Endothelial cell of umbilical vein (primary cell): ENCODE measurements around the gene RNASE7. TPM values are rescaled to one million over a fixed set of nuclear protein-coding genes. Genes with fewer than 3 reads are reported as not detected.

Source experiments
- BruUV-seq: library from RNA; stranded (reverse); fragments of 400-500 nt; replicated peaks from 2 replicates; lab custom pipeline; 2021; lab: Mats Ljungman, UMichigan
- CTCF ChIA-PET: fragments of 300-600, 350-600 bp; sonication (Branson Sonifier 250); formaldehyde crosslinking; loops from one replicate; lab custom pipeline; 2021; ENCODE audit warnings: antibody characterized with exemption, inconsistent platforms; lab: Charles Lee
- POLR2A ChIA-PET: fragments of 300-600, 350-600 bp; sonication (Branson Sonifier 250); formaldehyde crosslinking; loops from one replicate; lab custom pipeline; 2021; ENCODE audit warnings: antibody characterized with exemption, inconsistent platforms; lab: Charles Lee
- DNase-seq: peaks from one replicate; pipeline ENCODE4 v3.0.0-alpha.2; 2011; ENCODE audit warnings: low read depth, low spot score
- FAIRE-seq: peaks from 2 replicates; lab custom pipeline; 2011; peaks lifted over from hg19 to GRCh38; lab: Jason Lieb, UNC
- H2AFZ ChIP-seq: 2 replicates; pipeline ENCODE4 v1.6.0; 2012; ENCODE audit warnings: low read depth, low read length, control low read depth, inconsistent platforms
- H3K27ac ChIP-seq: 2 replicates; pipeline ENCODE4 v1.5.1; 2011; ENCODE audit warnings: low read depth, mild to moderate bottlenecking, control low read depth, low read length, moderate library complexity; ENCODE audit not compliant: insufficient read depth
- H3K27me3 ChIP-seq, 2 experiments: 2 replicates each; pipeline versions ENCODE4 v1.6.0 to v1.6.1; 2011; ENCODE audit warnings: low read length in 2 of 2, mixed read lengths in 1 of 2; ENCODE audit not compliant: control insufficient read depth in 2 of 2, insufficient read depth in 2 of 2
- H3K36me3 ChIP-seq, 2 experiments: 2 replicates in 1 of 2; 3 replicates in 1 of 2; pipeline ENCODE4 v1.5.1; 2011; ENCODE audit warnings: low read length in 2 of 2, mild to moderate bottlenecking in 1 of 2, moderate library complexity in 1 of 2; ENCODE audit not compliant: control insufficient read depth in 2 of 2, insufficient read depth in 2 of 2; ENCODE audit errors: extremely low read depth in 1 of 2
- H3K4me1 ChIP-seq: 3 replicates; pipeline ENCODE4 v1.5.1; 2011; ENCODE audit warnings: mild to moderate bottlenecking, low read length; ENCODE audit not compliant: control insufficient read depth, insufficient read depth; ENCODE audit errors: extremely low read depth
- H3K4me2 ChIP-seq: 2 replicates; pipeline ENCODE4 v1.6.1; 2011; ENCODE audit warnings: low read length, control low read depth, mixed read lengths; ENCODE audit not compliant: insufficient read depth
- H3K4me3 ChIP-seq, 3 experiments: fragments of 200-600 bp in 1 of 3; sonication (generic), shearing (Covaris generic) in 1 of 3; replicated peaks in 1 of 3; 2 replicates each; pipeline ENCODE4 v1.5.1; 2011 to 2016; ENCODE audit warnings: control low read depth in 3 of 3, low read length in 3 of 3, mild to moderate bottlenecking in 2 of 3, inconsistent platforms in 1 of 3, low read depth in 1 of 3, moderate library complexity in 1 of 3; ENCODE audit not compliant: insufficient read depth in 1 of 3
- H3K79me2 ChIP-seq: 2 replicates; pipeline ENCODE4 v1.6.0; 2012; ENCODE audit warnings: low read length, inconsistent platforms; ENCODE audit not compliant: control insufficient read depth, insufficient read depth
- H3K9ac ChIP-seq: replicated peaks from 2 replicates; pipeline ENCODE3; 2011; ENCODE audit warnings: low read length, control low read depth; ENCODE audit not compliant: insufficient read depth; ENCODE audit errors: extremely low read depth
- H3K9me1 ChIP-seq: replicated peaks from 3 replicates; pipeline ENCODE4 v1.6.0; 2011; ENCODE audit warnings: mild to moderate bottlenecking, low read length; ENCODE audit not compliant: control insufficient read depth, insufficient read depth; ENCODE audit errors: extremely low read depth
- H3K9me3 ChIP-seq: replicated peaks from 2 replicates; pipeline ENCODE4 v1.5.1; 2012; ENCODE audit warnings: low read length, inconsistent platforms; ENCODE audit not compliant: control insufficient read depth, insufficient read depth
- H4K20me1 ChIP-seq: replicated peaks from 2 replicates; pipeline ENCODE3; 2011; ENCODE audit warnings: mild to moderate bottlenecking, low read length; ENCODE audit not compliant: control insufficient read depth, insufficient read depth; ENCODE audit errors: extremely low read depth
- EZH2 ChIP-seq: IDR thresholded peaks from 2 replicates; pipeline ENCODE4 v1.6.1; 2012; ENCODE audit warnings: borderline replicate concordance, low read depth, mild to moderate bottlenecking, moderate library complexity, low read length, inconsistent platforms; ENCODE audit not compliant: severe bottlenecking
- FOS ChIP-seq: IDR thresholded peaks from 2 replicates; pipeline ENCODE4 v1.6.1; 2011; ENCODE audit warnings: mild to moderate bottlenecking, low read length, moderate library complexity, borderline replicate concordance; ENCODE audit not compliant: insufficient read depth
- GATA2 ChIP-seq: IDR thresholded peaks from 2 replicates; pipeline ENCODE4 v1.7.0; 2011; ENCODE audit warnings: low read depth, mild to moderate bottlenecking, moderate library complexity, mixed read lengths, low read length; ENCODE audit not compliant: insufficient read length, insufficient read depth
- JUN ChIP-seq: IDR thresholded peaks from 2 replicates; pipeline ENCODE4 v1.6.1; 2011; ENCODE audit warnings: borderline replicate concordance, low read depth; ENCODE audit not compliant: insufficient read length, insufficient read depth
- MYC ChIP-seq: IDR thresholded peaks from one replicate; pipeline ENCODE4 v1.6.1; 2011; ENCODE audit warnings: mild to moderate bottlenecking, low read depth, low read length
- POLR2A ChIP-seq: IDR thresholded peaks from 2 replicates; pipeline ENCODE4 v1.6.1; 2012; ENCODE audit warnings: low read depth, mild to moderate bottlenecking, control low read depth, low read length
- POLR2AphosphoS5 ChIP-seq: IDR thresholded peaks from 2 replicates; pipeline ENCODE4 v1.6.1; 2012; ENCODE audit warnings: low read depth, mild to moderate bottlenecking, control low read depth, low read length, moderate library complexity; ENCODE audit not compliant: insufficient read depth
- dilution Hi-C: fragments of 300-500 bp; cut with MboI; formaldehyde crosslinking; loops from one replicate; pipeline ENCODE4 v1.15.0; 2019; ENCODE audit warnings: low sequenced_read_pairs; ENCODE audit not compliant: extremely low pct_ligation_motif_present
- intact Hi-C: fragments of 100-400 bp; cut with micrococcal nuclease; formaldehyde crosslinking; loops from one replicate; pipeline ENCODE4 v1.10.0; 2022
- polyA plus RNA-seq, 4 experiments: library from polyadenylated mRNA; depleted of rRNA in 3 of 4; stranded (reverse) in 3 of 4; unstranded in 1 of 4; fragments of >200 nt; gene quantifications; 2 replicates each; pipeline versions ENCODE4 v1.2.1 to v1.2.3, GENCODE V29; 2011 to 2012; ENCODE audit warnings: missing spikeins in 1 of 4
- total RNA-seq: library from RNA; stranded (reverse); gene quantifications from 2 replicates; pipeline ENCODE4 v1.2.3, GENCODE V29; 2021
- TF ChIP-seq, protein P1 (sequence below): IDR thresholded peaks from 2 replicates; pipeline ENCODE4 v1.6.1; 2011; ENCODE audit not compliant: insufficient read depth, insufficient read length
- TF ChIP-seq, protein P2 (sequence below), 2 donors: IDR thresholded peaks; 1 replicate in 1 of 2; 2 replicates in 1 of 2; pipeline ENCODE4 v1.5.1; 2011; ENCODE audit warnings: low read length in 2 of 2, mild to moderate bottlenecking in 2 of 2, moderate library complexity in 2 of 2, control low read depth in 1 of 2, inconsistent platforms in 1 of 2, low read depth in 1 of 2; ENCODE audit not compliant: insufficient read depth in 1 of 2; ENCODE audit errors: extremely low read depth in 1 of 2

Gene RNASE7
- total and polyA plus RNA-seq, 2 donors (not counting 3 experiments of a cell fraction or from before 2014, with no cell fraction given): not detected

DNA sequence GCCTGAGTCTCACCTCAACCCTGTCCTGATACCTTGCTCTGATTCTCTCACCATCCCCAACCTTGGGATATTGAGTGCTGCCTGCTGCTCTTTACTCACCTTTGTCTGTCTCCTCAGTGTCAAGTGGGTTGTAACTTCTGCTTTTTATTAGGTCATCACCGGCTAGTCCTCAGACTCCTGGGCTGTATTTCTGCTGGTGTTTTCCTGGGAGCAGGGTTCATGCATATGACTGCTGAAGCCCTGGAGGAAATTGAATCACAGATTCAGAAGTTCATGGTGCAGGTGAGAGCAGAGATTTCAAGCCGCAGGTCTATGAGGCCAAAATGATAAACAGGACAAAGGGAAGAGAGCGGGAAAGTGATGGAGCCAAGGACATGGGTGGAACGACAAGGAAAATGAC, 42.6 kb upstream of the RNASE7 start:
- Histone ChIP-seq H3K79me2 (no peaks in the 10 kb centered on the region), H3K27me3 (no peaks in the 10 kb centered on the region), H3K4me1 (no peaks in the 10 kb centered on the region), H3K4me2 (no peak overlapping the region), H4K20me1 (no peaks in the 10 kb centered on the region), H3K27ac (no peak overlapping the region), H3K36me3 (peaks cover 10 to 14% of the 10 kb centered on the region in 2 experiments), H3K9me3 (no peaks in the 10 kb centered on the region), H3K9me1 (no peaks in the 10 kb centered on the region), H3K9ac (no peak overlapping the region), H3K4me3 (no peak overlapping the region), H2AFZ (no peak overlapping the region)
- DNase-seq: no peak
- FAIRE-seq: no peak
- no TSS peak for BruUV-seq
- ChIA-PET POLR2A (no interaction called here), CTCF (interaction anchor here (0.7 to 3.4 kb wide), 4 partner anchors 15 to 41 kb away, joined by 3 to 23 read pairs (median 4); no protein-coding TSS in a partner anchor)
- dilution Hi-C loops: no loop called here
- intact Hi-C loops: no loop called here
- TF ChIP-seq GATA2 (no peak), POLR2A (no peak), FOS (no peak), POLR2AphosphoS5 (no peak), MYC (no peak)
- TF ChIP-seq, protein P1, sequence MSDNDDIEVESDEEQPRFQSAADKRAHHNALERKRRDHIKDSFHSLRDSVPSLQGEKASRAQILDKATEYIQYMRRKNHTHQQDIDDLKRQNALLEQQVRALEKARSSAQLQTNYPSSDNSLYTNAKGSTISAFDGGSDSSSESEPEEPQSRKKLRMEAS: no peak

DNA sequence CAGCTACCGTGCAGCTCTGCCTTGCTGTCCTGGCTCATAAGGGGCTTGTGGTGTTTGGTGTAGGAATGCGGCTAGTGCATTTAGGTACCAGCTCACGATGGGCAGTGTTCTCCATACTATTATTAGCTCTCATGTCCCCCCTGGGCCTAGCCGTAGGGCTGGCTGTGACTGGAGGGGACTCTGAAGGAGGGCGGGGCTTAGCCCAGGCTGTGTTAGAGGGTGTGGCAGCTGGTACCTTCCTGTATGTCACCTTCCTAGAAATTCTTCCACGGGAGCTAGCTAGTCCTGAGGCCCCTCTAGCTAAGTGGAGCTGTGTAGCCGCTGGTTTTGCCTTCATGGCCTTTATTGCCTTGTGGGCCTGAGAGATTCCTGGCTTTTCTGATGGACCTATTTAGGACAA, 40.9 kb upstream of the RNASE7 start:
- Histone ChIP-seq H4K20me1 (no peaks in the 10 kb centered on the region), H2AFZ (no peak overlapping the region), H3K4me2 (no peak overlapping the region), H3K9me1 (no peaks in the 10 kb centered on the region), H3K9ac (no peak overlapping the region), H3K27me3 (no peaks in the 10 kb centered on the region), H3K36me3 (peaks cover 3 to 4% of the 10 kb centered on the region in 2 experiments), H3K4me1 (no peaks in the 10 kb centered on the region), H3K9me3 (no peaks in the 10 kb centered on the region), H3K79me2 (no peaks in the 10 kb centered on the region), H3K4me3 (no peak overlapping the region), H3K27ac (no peak overlapping the region)
- BruUV-seq: no TSS peak
- FAIRE-seq (no peak), DNase-seq (no peak)
- ChIA-PET POLR2A (no interaction called here), CTCF (interaction anchor here (1.1 to 1.4 kb wide), 2 partner anchors 14 to 67 kb away, joined by 3 to 5 read pairs; no protein-coding TSS in a partner anchor)
- no peak for TF ChIP-seq FOS
- no peak for TF ChIP-seq POLR2AphosphoS5
- TF ChIP-seq, protein P2, sequence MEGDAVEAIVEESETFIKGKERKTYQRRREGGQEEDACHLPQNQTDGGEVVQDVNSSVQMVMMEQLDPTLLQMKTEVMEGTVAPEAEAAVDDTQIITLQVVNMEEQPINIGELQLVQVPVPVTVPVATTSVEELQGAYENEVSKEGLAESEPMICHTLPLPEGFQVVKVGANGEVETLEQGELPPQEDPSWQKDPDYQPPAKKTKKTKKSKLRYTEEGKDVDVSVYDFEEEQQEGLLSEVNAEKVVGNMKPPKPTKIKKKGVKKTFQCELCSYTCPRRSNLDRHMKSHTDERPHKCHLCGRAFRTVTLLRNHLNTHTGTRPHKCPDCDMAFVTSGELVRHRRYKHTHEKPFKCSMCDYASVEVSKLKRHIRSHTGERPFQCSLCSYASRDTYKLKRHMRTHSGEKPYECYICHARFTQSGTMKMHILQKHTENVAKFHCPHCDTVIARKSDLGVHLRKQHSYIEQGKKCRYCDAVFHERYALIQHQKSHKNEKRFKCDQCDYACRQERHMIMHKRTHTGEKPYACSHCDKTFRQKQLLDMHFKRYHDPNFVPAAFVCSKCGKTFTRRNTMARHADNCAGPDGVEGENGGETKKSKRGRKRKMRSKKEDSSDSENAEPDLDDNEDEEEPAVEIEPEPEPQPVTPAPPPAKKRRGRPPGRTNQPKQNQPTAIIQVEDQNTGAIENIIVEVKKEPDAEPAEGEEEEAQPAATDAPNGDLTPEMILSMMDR (IDR thresholded peaks at IDR 0.05; ENCODE audit: extremely low read depth in 1 of 2, insufficient read depth in 1 of 2, low read depth in 1 of 2, low read length in 2 of 2): no peak
- TF ChIP-seq MYC: no peak
- TF ChIP-seq JUN: no peak
- TF ChIP-seq, protein P1: no peak
- TF ChIP-seq EZH2: no peak
- TF ChIP-seq POLR2A: no peak
- no peak for TF ChIP-seq GATA2
- intact Hi-C loops (no loop called here), dilution Hi-C loops (no loop called here)
